ENCODE results near the gene CDK14. TPM values are rescaled to one million over a fixed set of nuclear protein-coding genes. Genes with fewer than 3 reads are reported as not detected.

Gene CDK14
- total and polyA plus RNA-seq, 10 of the 15 experiments (the other 5 are each of a cell fraction or from before 2014, with no cell fraction given): 6.5 to 61.3 (median 24.2) TPM

DNA sequence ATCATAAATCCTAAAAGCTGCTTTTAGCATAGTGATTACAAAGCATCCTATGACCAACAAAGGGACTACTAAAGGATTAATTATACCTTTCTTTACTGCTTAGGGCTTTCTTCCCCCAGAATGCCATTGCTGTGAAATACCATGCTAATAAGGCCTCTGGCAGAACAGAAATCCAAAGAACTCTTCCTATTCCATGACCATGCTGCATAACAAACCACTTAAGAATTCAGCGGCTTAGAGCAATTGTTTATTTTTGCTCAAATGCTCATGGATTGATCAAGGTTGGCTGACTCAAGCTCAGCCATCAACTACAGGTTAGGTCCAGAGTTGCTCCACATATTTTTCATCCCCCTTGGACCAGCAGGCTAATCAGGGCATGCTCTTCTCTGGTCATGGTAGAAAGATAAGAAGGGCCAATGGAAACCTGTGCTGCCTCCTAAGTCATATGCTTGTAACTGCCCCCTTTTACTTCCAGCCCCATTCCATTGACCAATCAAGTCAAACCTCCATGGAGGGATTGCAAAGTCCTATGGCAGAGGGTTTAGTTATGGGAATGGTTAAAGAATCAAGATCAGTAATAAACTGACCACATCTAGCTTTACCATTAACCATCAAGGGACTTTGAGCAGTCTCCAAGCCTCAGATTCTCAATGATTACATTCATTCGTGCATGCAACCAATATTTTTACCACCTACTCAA, 423.7 kb downstream of the CDK14 start (continued):
- TF ChIP-seq IKZF1 (conservative IDR thresholded peaks at IDR 0.05): no peak

DNA sequence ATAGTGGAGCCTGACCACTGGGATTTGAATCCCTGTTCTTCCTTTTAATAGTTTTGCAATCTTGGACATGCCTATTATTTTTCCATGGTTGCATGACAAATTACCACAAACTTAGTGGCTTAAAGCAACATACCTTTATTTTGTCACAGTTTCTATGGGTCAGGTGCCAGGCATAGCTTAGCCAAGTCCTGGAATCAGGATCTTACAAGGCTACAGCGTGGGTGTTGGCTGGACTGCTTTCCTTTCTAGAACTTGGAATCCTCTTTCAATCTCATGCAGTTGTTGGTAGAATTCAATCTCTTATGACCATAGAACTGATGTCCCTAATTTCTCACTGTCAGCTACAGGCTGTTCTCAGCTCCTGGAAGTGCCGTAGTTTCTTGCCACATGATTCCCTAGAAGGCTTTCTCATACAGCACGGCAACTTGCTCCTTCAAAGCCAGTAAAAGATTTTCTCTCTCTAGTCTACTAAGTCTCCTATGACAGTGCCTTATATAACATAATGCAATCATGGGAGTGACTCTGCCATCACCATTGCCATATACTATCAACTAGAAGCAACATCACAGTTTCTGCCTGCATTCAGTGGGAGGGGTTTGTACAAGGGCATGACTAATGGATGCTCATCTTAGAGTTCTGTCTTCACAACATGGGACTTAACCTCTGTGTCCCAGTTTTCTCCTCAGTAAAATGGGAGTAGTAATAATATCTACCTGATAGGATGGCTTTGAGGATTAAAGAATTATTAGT, 424.7 kb downstream of the CDK14 start:
- Histone ChIP-seq H3K79me2 (ENCODE audit: control insufficient read depth, insufficient read depth, low read length) (no peaks in the 10 kb centered on the region), H3K36me3 (ENCODE audit: control insufficient read depth in 2 of 2, insufficient read depth in 2 of 2, low read length in 1 of 2) (no peaks in the 10 kb centered on the region), H3K4me1 (ENCODE audit: control insufficient read depth, insufficient read depth, low read length) (no peaks in the 10 kb centered on the region), H3K9ac (ENCODE audit: control insufficient read depth, insufficient read depth, low read length) (no peak overlapping the region), H3K27ac (ENCODE audit: control insufficient read depth, insufficient read depth) (no peak overlapping the region), H4K20me1 (ENCODE audit: control insufficient read depth, insufficient read depth) (no peaks in the 10 kb centered on the region), H3K27me3 (replicated peaks in 1 of 2; ENCODE audit: control insufficient read depth in 2 of 2, insufficient read depth in 2 of 2, low read length in 1 of 2) (no peaks in the 10 kb centered on the region), H3K4me2 (ENCODE audit: control insufficient read depth, insufficient read depth) (no peak overlapping the region), H3K9me3 (replicated peaks; ENCODE audit: control insufficient read depth, insufficient read depth, low read length) (no peaks in the 10 kb centered on the region), H3K4me3 (no peak overlapping the region), H2AFZ (ENCODE audit: control insufficient read depth, low read depth, low read length) (no peak overlapping the region)
- intact Hi-C loops (cut with micrococcal nuclease; ENCODE audit: unreplicated experiment): no loop called here
- WGBS (ENCODE audit: insufficient coverage, insufficient replicate concordance, low lambda C conversion rate, missing lambda C conversion rate): 88% methylated on average over 3 of the region's 3 CpGs
- in situ Hi-C loops (cut with MboI): loop anchor here (5.0 kb wide), 1 partner anchor 319 kb away; no protein-coding TSS in a partner anchor
- ChIA-PET SMC1A (ENCODE audit: uncharacterized antibody, unreplicated experiment) (interaction anchor here (1.4 to 2.8 kb wide), 3 partner anchors 14 to 311 kb away, joined by 3 to 14 read pairs (median 6); no protein-coding TSS in a partner anchor), RAD21 (ENCODE audit: unreplicated experiment) (no interaction called here), CTCF (no interaction called here), POLR2A (interaction anchor here (0.7 kb wide), 1 partner anchor 9 kb away, joined by 3 read pairs; no protein-coding TSS in a partner anchor)
- no peak for DNase-seq (ENCODE audit: low read depth, low spot score)
- no peak for ATAC-seq
- TF ChIP-seq, protein P1, sequence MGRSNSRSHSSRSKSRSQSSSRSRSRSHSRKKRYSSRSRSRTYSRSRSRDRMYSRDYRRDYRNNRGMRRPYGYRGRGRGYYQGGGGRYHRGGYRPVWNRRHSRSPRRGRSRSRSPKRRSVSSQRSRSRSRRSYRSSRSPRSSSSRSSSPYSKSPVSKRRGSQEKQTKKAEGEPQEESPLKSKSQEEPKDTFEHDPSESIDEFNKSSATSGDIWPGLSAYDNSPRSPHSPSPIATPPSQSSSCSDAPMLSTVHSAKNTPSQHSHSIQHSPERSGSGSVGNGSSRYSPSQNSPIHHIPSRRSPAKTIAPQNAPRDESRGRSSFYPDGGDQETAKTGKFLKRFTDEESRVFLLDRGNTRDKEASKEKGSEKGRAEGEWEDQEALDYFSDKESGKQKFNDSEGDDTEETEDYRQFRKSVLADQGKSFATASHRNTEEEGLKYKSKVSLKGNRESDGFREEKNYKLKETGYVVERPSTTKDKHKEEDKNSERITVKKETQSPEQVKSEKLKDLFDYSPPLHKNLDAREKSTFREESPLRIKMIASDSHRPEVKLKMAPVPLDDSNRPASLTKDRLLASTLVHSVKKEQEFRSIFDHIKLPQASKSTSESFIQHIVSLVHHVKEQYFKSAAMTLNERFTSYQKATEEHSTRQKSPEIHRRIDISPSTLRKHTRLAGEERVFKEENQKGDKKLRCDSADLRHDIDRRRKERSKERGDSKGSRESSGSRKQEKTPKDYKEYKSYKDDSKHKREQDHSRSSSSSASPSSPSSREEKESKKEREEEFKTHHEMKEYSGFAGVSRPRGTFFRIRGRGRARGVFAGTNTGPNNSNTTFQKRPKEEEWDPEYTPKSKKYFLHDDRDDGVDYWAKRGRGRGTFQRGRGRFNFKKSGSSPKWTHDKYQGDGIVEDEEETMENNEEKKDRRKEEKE (IDR thresholded peaks at IDR 0.05): no peak
- TF ChIP-seq, protein P2, sequence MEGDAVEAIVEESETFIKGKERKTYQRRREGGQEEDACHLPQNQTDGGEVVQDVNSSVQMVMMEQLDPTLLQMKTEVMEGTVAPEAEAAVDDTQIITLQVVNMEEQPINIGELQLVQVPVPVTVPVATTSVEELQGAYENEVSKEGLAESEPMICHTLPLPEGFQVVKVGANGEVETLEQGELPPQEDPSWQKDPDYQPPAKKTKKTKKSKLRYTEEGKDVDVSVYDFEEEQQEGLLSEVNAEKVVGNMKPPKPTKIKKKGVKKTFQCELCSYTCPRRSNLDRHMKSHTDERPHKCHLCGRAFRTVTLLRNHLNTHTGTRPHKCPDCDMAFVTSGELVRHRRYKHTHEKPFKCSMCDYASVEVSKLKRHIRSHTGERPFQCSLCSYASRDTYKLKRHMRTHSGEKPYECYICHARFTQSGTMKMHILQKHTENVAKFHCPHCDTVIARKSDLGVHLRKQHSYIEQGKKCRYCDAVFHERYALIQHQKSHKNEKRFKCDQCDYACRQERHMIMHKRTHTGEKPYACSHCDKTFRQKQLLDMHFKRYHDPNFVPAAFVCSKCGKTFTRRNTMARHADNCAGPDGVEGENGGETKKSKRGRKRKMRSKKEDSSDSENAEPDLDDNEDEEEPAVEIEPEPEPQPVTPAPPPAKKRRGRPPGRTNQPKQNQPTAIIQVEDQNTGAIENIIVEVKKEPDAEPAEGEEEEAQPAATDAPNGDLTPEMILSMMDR (IDR thresholded peaks at IDR 0.05 in 2 of 3, conservative IDR thresholded peaks at IDR 0.05 in 1 of 3; ENCODE audit: control insufficient read depth in 2 of 3, extremely low read depth in 1 of 3, insufficient read depth in 1 of 3, low read depth in 3 of 3, low read length in 3 of 3): no peak
- TF ChIP-seq, protein P3, sequence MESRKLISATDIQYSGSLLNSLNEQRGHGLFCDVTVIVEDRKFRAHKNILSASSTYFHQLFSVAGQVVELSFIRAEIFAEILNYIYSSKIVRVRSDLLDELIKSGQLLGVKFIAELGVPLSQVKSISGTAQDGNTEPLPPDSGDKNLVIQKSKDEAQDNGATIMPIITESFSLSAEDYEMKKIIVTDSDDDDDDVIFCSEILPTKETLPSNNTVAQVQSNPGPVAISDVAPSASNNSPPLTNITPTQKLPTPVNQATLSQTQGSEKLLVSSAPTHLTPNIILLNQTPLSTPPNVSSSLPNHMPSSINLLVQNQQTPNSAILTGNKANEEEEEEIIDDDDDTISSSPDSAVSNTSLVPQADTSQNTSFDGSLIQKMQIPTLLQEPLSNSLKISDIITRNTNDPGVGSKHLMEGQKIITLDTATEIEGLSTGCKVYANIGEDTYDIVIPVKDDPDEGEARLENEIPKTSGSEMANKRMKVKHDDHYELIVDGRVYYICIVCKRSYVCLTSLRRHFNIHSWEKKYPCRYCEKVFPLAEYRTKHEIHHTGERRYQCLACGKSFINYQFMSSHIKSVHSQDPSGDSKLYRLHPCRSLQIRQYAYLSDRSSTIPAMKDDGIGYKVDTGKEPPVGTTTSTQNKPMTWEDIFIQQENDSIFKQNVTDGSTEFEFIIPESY (IDR thresholded peaks at IDR 0.05): no peak
- TF ChIP-seq PML (IDR thresholded peaks at IDR 0.05; ENCODE audit: low read length): no peak
- no peak for TF ChIP-seq SPI1 (IDR thresholded peaks at IDR 0.05; ENCODE audit: borderline replicate concordance, insufficient read depth, low read depth, low read length)
- no peak for FAIRE-seq
- BruUV-seq (replicated peaks): no TSS peak

All from GM12878 (cell line).